ENCODE results near the gene JCAD. TPM values are rescaled to one million over a fixed set of nuclear protein-coding genes. Genes with fewer than 3 reads are reported as not detected.

Gene JCAD
- total and polyA plus RNA-seq, 4 donors, result 35.2 to 169 (median 50.0) TPM

DNA sequence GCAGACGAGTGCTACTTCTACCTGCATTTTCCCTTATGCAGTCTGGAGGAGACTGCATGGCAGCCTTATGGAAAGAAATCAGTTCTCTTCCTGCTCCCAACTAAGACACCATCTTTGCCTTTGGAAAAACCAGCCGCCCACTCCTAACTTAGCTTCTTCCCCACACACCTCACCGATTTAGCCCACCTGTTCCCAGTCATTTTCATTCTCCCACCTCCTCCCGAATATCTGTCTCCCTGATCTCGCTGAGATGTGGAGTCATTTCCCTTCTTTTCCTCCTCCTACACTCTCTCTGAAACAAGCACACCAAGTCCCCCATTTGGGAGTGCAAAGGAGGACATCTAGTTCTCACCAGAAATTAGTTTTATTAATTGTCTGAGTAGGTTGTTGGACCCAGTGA, 35.2 kb upstream of the JCAD start:
- Histone ChIP-seq H3K4me3 (ENCODE audit: low read depth, low read length) (no peak overlapping the region), H3K27ac (ENCODE audit: low read depth, low read length) (no peak overlapping the region), H3K27me3 (ENCODE audit: control insufficient read depth, insufficient read depth, low read length) (no peaks in the 10 kb centered on the region), H3K4me1 (ENCODE audit: control insufficient read depth, insufficient read depth, low read length) (peaks cover 8% of the 10 kb centered on the region), H3K36me3 (ENCODE audit: control insufficient read depth, insufficient read depth, low read length) (no peaks in the 10 kb centered on the region), H3K9me3 (ENCODE audit: control insufficient read depth, insufficient read depth, low read length) (no peaks in the 10 kb centered on the region)
- DNase-seq (ENCODE audit: low read depth in 4 of 6, low spot score in 6 of 6), result no peak
- 93% methylated on average over 4 of the region's 5 CpGs for WGBS (ENCODE audit: insufficient coverage)

- no peak overlapping the region for H3K27ac ChIP-seq (ENCODE audit: low read depth, low read length)
- no peaks in the 10 kb centered on the region for H3K27me3 ChIP-seq (ENCODE audit: control insufficient read depth, insufficient read depth, low read length)
- peaks cover 8% of the 10 kb centered on the region for H3K4me1 ChIP-seq (ENCODE audit: control insufficient read depth, insufficient read depth, low read length)
- no peaks in the 10 kb centered on the region for H3K9me3 ChIP-seq (ENCODE audit: control insufficient read depth, insufficient read depth, low read length)
- H3K4me3 ChIP-seq (ENCODE audit: low read depth, low read length), result no peak overlapping the region
- 84% methylated on average over 8 of the region's 9 CpGs for WGBS (ENCODE audit: insufficient coverage)
- no peaks in the 10 kb centered on the region for H3K36me3 ChIP-seq (ENCODE audit: control insufficient read depth, insufficient read depth, low read length)
- DNase-seq (ENCODE audit: low read depth in 4 of 6, low spot score in 6 of 6), result no peak
Measured at GRCh38 chr10:30093303-30093950, 34.0 kb upstream of the JCAD start.

- DNase-seq (ENCODE audit: low read depth in 4 of 6, low spot score in 6 of 6), result no peak
- Histone ChIP-seq H3K27ac (ENCODE audit: low read depth, low read length) (no peak overlapping the region), H3K36me3 (ENCODE audit: control insufficient read depth, insufficient read depth, low read length) (no peaks in the 10 kb centered on the region), H3K4me3 (ENCODE audit: low read depth, low read length) (no peak overlapping the region), H3K27me3 (ENCODE audit: control insufficient read depth, insufficient read depth, low read length) (no peaks in the 10 kb centered on the region), H3K4me1 (ENCODE audit: control insufficient read depth, insufficient read depth, low read length) (peaks cover 8% of the 10 kb centered on the region), H3K9me3 (ENCODE audit: control insufficient read depth, insufficient read depth, low read length) (no peaks in the 10 kb centered on the region)
- 86% methylated on average over 11 of the region's 14 CpGs for WGBS (ENCODE audit: insufficient coverage)
Measured at GRCh38 chr10:30092151-30092790, 32.9 kb upstream of the JCAD start.

- no peaks in the 10 kb centered on the region for H3K36me3 ChIP-seq (ENCODE audit: control insufficient read depth, insufficient read depth, low read length)
- H3K4me1 ChIP-seq (ENCODE audit: control insufficient read depth, insufficient read depth, low read length), result peaks cover 8% of the 10 kb centered on the region
- no peaks in the 10 kb centered on the region for H3K9me3 ChIP-seq (ENCODE audit: control insufficient read depth, insufficient read depth, low read length)
- no peak for DNase-seq (ENCODE audit: low read depth in 4 of 6, low spot score in 6 of 6)
- no CpG with 5 or more reads among the region's 4 CpGs for WGBS (ENCODE audit: insufficient coverage)
- no peak overlapping the region for H3K4me3 ChIP-seq (ENCODE audit: low read depth, low read length)
- no peak overlapping the region for H3K27ac ChIP-seq (ENCODE audit: low read depth, low read length)
- H3K27me3 ChIP-seq (ENCODE audit: control insufficient read depth, insufficient read depth, low read length), result no peaks in the 10 kb centered on the region
Measured at GRCh38 chr10:30091136-30091535, 31.8 kb upstream of the JCAD start.

DNA sequence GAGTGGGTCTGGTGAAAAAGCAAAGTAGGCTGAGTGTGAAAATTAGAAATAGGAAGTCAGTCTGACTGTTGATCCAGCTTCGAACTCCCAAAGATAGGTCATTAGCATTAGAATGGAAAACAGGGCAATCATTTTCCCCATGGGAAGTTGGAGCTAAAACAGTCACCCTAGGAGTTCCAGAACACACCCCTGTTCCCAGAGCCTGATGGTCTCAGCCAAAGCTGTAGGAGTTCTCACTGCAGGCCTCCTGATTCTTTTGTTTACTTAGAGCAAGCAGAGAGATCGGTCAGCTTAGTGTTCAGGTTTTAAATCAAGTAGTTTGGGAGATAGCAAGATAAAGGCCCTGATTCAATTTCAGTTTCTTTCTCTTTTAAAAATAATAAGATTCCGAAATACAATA, 28.8 kb upstream of the JCAD start:
- Histone ChIP-seq H3K27me3 (ENCODE audit: control insufficient read depth, insufficient read depth, low read length) (no peaks in the 10 kb centered on the region), H3K27ac (ENCODE audit: low read depth, low read length) (peak overlapping the region; percentile 3), H3K36me3 (ENCODE audit: control insufficient read depth, insufficient read depth, low read length) (no peaks in the 10 kb centered on the region), H3K4me3 (ENCODE audit: low read depth, low read length) (no peak overlapping the region), H3K4me1 (ENCODE audit: control insufficient read depth, insufficient read depth, low read length) (peaks cover 8% of the 10 kb centered on the region), H3K9me3 (ENCODE audit: control insufficient read depth, insufficient read depth, low read length) (no peaks in the 10 kb centered on the region)
- WGBS (ENCODE audit: insufficient coverage), result 40% methylated on average over 1 of the region's 3 CpGs
- peak in 2 of 6 donors; percentile 55 to 70 for DNase-seq (ENCODE audit: low read depth in 4 of 6, low spot score in 6 of 6)

- Histone ChIP-seq H3K36me3 (ENCODE audit: control insufficient read depth, insufficient read depth, low read length) (no peaks in the 10 kb centered on the region), H3K4me3 (ENCODE audit: low read depth, low read length) (no peak overlapping the region), H3K27me3 (ENCODE audit: control insufficient read depth, insufficient read depth, low read length) (no peaks in the 10 kb centered on the region), H3K4me1 (ENCODE audit: control insufficient read depth, insufficient read depth, low read length) (no peaks in the 10 kb centered on the region), H3K27ac (ENCODE audit: low read depth, low read length) (no peak overlapping the region), H3K9me3 (ENCODE audit: control insufficient read depth, insufficient read depth, low read length) (no peaks in the 10 kb centered on the region)
- DNase-seq (ENCODE audit: low read depth in 4 of 6, low spot score in 6 of 6), result no peak
- 83% methylated on average over 1 of the region's 1 CpG for WGBS (ENCODE audit: insufficient coverage)
Measured at GRCh38 chr10:30083934-30084333, 24.5 kb upstream of the JCAD start.

DNA sequence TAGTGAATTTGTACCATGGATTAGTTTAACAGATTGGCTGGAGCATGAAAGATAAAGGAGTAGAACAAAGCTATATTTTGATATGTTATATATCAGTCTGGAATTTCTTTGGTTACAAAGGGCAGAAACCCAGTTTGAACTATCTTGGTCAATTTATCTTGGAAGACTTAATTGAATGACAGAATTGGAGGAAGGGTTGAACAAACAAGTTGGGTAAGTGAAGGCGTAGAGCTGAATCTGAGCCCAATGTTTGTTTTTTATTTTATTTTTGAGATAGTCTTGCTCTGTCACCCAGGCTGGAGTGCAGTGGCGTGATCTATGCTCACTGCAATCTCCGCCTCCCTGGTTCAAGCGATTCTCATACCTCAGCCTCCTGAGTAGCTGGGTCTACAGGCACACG, 21.8 kb upstream of the JCAD start:
- H3K4me1 ChIP-seq (ENCODE audit: control insufficient read depth, insufficient read depth, low read length), result no peaks in the 10 kb centered on the region
- no peaks in the 10 kb centered on the region for H3K36me3 ChIP-seq (ENCODE audit: control insufficient read depth, insufficient read depth, low read length)
- H3K9me3 ChIP-seq (ENCODE audit: control insufficient read depth, insufficient read depth, low read length), result no peaks in the 10 kb centered on the region
- no peak overlapping the region for H3K4me3 ChIP-seq (ENCODE audit: low read depth, low read length)
- no peak for DNase-seq (ENCODE audit: low read depth in 4 of 6, low spot score in 6 of 6)
- no peaks in the 10 kb centered on the region for H3K27me3 ChIP-seq (ENCODE audit: control insufficient read depth, insufficient read depth, low read length)
- no CpG with 5 or more reads among the region's 5 CpGs for WGBS (ENCODE audit: insufficient coverage)
- no peak overlapping the region for H3K27ac ChIP-seq (ENCODE audit: low read depth, low read length)

- Histone ChIP-seq H3K9me3 (ENCODE audit: control insufficient read depth, insufficient read depth, low read length) (no peaks in the 10 kb centered on the region), H3K27ac (ENCODE audit: low read depth, low read length) (no peak overlapping the region), H3K4me1 (ENCODE audit: control insufficient read depth, insufficient read depth, low read length) (no peaks in the 10 kb centered on the region), H3K27me3 (ENCODE audit: control insufficient read depth, insufficient read depth, low read length) (no peaks in the 10 kb centered on the region), H3K36me3 (ENCODE audit: control insufficient read depth, insufficient read depth, low read length) (no peaks in the 10 kb centered on the region), H3K4me3 (ENCODE audit: low read depth, low read length) (no peak overlapping the region)
- DNase-seq (ENCODE audit: low read depth in 4 of 6, low spot score in 6 of 6), result no peak
- 96% methylated on average over 1 of the region's 1 CpG for WGBS (ENCODE audit: insufficient coverage)
Measured at GRCh38 chr10:30080161-30080560, 20.8 kb upstream of the JCAD start.

DNA sequence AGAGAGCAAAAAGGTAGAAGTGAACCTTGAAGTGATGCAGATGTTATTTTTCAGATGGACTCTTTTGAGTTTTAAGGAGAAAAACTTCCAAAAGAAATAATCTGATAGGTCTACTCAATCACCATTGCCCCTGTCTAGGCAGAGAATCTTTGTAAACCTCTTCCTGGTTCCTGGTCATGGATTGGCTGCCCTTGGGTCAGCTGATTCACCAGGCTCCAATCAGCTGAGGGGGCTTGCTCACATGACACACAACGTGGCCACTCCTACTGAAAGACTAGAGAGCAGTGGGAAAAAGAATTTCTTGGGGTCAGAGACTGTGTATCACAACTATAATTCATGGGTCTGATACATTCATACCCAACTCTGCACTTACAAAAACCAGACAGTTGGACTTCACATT, 20.0 kb upstream of the JCAD start:
- WGBS (ENCODE audit: insufficient coverage), result no CpG with 5 or more reads among the region's 1 CpG
- Histone ChIP-seq H3K9me3 (ENCODE audit: control insufficient read depth, insufficient read depth, low read length) (no peaks in the 10 kb centered on the region), H3K27me3 (ENCODE audit: control insufficient read depth, insufficient read depth, low read length) (no peaks in the 10 kb centered on the region), H3K27ac (ENCODE audit: low read depth, low read length) (no peak overlapping the region), H3K4me1 (ENCODE audit: control insufficient read depth, insufficient read depth, low read length) (no peaks in the 10 kb centered on the region), H3K4me3 (ENCODE audit: low read depth, low read length) (no peak overlapping the region), H3K36me3 (ENCODE audit: control insufficient read depth, insufficient read depth, low read length) (no peaks in the 10 kb centered on the region)
- DNase-seq (ENCODE audit: low read depth in 4 of 6, low spot score in 6 of 6), result no peak

- Histone ChIP-seq H3K36me3 (ENCODE audit: control insufficient read depth, insufficient read depth, low read length) (no peaks in the 10 kb centered on the region), H3K27me3 (ENCODE audit: control insufficient read depth, insufficient read depth, low read length) (no peaks in the 10 kb centered on the region), H3K4me1 (ENCODE audit: control insufficient read depth, insufficient read depth, low read length) (no peaks in the 10 kb centered on the region), H3K9me3 (ENCODE audit: control insufficient read depth, insufficient read depth, low read length) (no peaks in the 10 kb centered on the region), H3K4me3 (ENCODE audit: low read depth, low read length) (no peak overlapping the region), H3K27ac (ENCODE audit: low read depth, low read length) (no peak overlapping the region)
- WGBS (ENCODE audit: insufficient coverage), result no CpG with 5 or more reads among the region's 6 CpGs
- DNase-seq (ENCODE audit: low read depth in 4 of 6, low spot score in 6 of 6), result peak in 1 of 6 donors; percentile 56
Measured at GRCh38 chr10:30075481-30075880, 16.1 kb upstream of the JCAD start.
